AG09309 (cell line): ENCODE data around the gene CENPC.

Experiments used
- DNase-seq: peaks from one replicate; pipeline ENCODE4 v3.0.0-alpha.2; 2010; ENCODE audit warnings: low read depth
- H3K4me3 ChIP-seq: 2 replicates; pipeline ENCODE4 v1.5.1; 2011; ENCODE audit warnings: mild to moderate bottlenecking, low read depth, low read length, moderate library complexity; ENCODE audit not compliant: control insufficient read depth
- TF ChIP-seq, protein P1 (sequence below): IDR thresholded peaks from 2 replicates; pipeline ENCODE4 v1.5.1; 2011; ENCODE audit warnings: mild to moderate bottlenecking, low read depth, low read length, inconsistent platforms; ENCODE audit not compliant: insufficient read depth, control insufficient read depth; ENCODE audit errors: missing control alignments

Gene CENPC

DNA sequence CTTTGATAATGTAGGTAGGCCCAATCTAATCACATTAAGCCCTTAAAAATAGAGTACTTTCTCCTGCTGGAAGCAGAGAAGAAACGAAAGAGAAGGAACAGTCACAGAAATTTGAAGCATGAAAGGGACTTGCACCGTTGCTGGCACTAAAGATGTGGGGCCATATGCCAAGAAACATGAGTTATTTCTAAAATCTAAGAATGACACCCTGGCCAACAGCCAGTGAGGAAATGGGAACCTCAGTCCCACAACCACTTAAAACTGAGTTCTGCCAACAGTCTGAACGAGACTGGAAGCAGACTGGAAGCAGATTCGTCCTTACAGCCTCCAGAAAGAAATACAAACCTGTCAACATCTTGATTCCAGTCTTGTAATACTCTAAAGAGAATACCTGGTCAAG is 70.1 kb downstream of the CENPC start:
- no peak overlapping the region for H3K4me3 ChIP-seq
- TF ChIP-seq, protein P1, sequence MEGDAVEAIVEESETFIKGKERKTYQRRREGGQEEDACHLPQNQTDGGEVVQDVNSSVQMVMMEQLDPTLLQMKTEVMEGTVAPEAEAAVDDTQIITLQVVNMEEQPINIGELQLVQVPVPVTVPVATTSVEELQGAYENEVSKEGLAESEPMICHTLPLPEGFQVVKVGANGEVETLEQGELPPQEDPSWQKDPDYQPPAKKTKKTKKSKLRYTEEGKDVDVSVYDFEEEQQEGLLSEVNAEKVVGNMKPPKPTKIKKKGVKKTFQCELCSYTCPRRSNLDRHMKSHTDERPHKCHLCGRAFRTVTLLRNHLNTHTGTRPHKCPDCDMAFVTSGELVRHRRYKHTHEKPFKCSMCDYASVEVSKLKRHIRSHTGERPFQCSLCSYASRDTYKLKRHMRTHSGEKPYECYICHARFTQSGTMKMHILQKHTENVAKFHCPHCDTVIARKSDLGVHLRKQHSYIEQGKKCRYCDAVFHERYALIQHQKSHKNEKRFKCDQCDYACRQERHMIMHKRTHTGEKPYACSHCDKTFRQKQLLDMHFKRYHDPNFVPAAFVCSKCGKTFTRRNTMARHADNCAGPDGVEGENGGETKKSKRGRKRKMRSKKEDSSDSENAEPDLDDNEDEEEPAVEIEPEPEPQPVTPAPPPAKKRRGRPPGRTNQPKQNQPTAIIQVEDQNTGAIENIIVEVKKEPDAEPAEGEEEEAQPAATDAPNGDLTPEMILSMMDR, result no peak
- DNase-seq, result no peak

DNA sequence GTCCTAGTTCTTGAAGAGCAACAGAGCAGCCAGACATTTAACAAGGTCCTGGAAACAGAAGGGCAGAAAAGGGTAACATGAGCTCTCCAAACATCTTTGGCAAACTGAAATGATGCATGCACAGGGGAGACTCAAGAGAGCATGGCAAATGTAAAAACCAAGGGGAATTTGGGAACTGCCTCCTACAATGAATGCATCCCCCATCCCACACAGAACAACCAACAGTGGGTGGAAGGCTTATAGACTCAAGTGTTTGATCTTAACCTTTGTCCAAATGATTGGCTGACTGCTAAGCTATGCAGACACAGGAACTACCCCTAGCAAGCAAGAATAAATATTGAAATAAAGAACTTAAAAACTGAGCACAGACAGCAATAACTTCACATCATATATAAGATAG is 74.4 kb downstream of the CENPC start:
- no peak for DNase-seq
- TF ChIP-seq, protein P1, result no peak
- H3K4me3 ChIP-seq, result no peak overlapping the region

DNA sequence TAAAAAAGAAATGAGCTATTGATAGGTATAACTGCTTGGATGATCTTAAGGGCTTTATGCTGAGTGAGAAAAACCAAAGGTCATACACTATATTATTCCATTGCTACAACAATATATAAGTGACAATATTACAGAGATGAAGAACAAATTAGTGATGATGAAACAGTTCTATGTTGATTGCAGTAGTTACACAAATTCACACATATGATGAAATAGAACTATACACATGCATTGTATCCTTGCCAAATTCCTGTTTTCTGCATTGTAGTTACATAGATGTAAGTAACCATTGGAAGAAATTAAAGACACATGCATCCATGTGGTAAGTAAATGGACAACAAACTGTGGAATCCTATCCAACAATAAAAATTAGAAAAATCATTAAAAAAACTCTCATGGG is 76.5 kb downstream of the CENPC start:
- TF ChIP-seq, protein P1, result no peak
- DNase-seq, result no peak
- H3K4me3 ChIP-seq, result no peak overlapping the region

DNA sequence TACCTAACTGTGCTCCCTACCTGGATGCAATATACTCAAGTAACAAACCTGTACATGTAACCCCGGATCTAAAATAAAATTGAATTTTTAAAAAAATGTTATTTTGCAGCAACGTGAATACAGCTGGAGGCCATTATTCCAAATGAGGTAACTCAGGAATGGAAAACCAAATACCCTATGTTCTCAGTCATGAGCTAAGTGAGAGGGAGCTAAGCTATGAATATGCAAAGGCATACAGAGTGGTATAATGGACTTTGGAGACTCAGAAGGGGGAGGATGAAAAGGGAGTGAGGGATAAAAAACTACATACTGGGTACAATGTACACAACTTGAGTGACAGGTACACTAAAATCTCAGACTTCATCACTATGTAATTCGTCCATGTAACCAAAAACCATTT is 78.6 kb downstream of the CENPC start:
- H3K4me3 ChIP-seq, result no peak overlapping the region
- TF ChIP-seq, protein P1, result no peak
- DNase-seq, result no peak

DNA sequence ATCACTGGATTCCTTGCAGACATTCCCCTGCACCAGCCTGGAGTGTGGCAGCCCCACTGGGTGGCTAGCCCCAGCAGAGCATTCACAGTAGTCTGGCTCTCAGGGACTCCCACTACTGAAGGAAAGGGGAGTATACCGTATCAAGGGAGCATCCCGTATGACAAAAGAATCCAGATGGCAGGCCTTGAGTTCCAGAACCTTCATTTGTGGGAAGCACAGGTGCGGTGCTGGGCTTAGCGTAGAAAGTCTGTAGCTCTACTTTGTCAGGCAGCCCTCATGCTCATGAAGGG is 79.6 kb downstream of the CENPC start:
- no peak overlapping the region for H3K4me3 ChIP-seq
- TF ChIP-seq, protein P1, result no peak
- DNase-seq, result no peak

DNA sequence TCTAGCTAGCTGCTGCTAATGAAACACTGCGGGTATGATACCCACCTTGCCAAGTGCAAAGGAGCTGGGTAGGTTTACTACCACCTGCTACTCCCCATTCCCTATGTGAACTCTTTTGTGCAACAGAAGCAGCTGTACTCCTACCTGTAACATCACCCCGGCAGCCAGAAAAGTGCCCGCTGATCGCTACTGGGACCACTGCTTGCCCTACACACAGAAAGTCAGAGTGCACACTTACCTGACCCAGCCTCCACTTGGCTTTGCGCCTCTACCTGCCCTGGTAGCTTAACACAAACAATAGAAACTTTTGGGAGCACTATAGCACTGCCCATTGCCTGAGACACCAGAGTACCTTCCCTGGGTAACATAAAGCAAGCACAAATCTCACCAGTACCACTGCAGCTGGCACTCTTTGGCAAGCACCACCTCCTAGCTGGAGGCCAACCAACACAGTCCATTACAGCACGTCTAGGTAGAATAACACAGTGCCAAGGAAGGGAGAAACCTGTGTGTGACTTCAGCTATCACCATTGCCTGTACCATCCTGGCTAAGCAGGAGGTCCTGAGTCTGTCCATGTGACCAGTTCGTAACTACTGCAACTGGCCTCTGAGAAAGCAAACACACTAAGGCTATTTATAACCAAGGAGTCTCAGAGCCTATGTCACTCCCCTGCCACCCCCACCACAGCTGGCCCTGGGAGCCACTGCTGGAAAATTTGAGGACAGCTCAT is 80.1 kb downstream of the CENPC start:
- no peak for DNase-seq
- no peak overlapping the region for H3K4me3 ChIP-seq
- TF ChIP-seq, protein P1, result no peak

DNA sequence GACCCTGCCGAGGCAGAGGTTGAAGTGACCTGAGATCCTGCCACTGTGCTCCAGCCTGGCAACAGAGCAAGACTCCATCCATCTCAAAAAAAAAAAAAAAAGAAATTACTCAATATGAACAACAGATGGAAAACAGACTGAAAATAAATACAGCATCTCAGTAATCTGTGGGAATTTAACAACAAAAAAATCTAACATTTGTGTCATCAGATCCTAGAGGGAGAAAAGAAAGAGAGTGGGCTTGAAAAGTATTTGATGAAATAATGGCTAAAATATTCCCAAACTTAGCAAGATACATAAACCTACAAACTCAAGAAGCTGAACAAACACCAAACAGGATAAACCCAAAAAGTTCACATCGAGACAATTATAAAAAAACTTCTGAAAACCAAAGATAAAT is 84.7 kb downstream of the CENPC start:
- TF ChIP-seq, protein P1, result no peak
- DNase-seq, result no peak
- no peak overlapping the region for H3K4me3 ChIP-seq
